Ovary (tissue), 3 donors: ENCODE results near the gene TRMT61A.

Experiments used
- CTCF ChIP-seq, 3 donors: fragments of 450-650 bp in 2 of 3; fragments of 200-600 bp in 1 of 3; IDR thresholded peaks; one replicate each; pipeline versions ENCODE4 v1.5.1 to v1.8.0; 2016 to 2022; ENCODE audit warnings: antibody characterized with exemption in 3 of 3, mild to moderate bottlenecking in 1 of 3
- EP300 ChIP-seq: sonication (generic); formaldehyde crosslinking; IDR thresholded peaks from one replicate; pipeline ENCODE4 v1.6.1; 2017; ENCODE audit warnings: antibody characterized with exemption
- donor health status: DM: no; HTN: no; CAD: no.

- TF ChIP-seq CTCF (IDR thresholded peaks at IDR 0.05) (no peak), EP300 (no peak)
These were observed 25.7 kb upstream of the TRMT61A start for GRCh38 chr14:103503296-103503695.
